Naive thymus-derived CD8-positive, alpha-beta T cell (primary cell): ENCODE data around the gene C11orf54. TPM values are rescaled to one million over a fixed set of nuclear protein-coding genes. Genes with fewer than 3 reads are reported as not detected.
"Not testable (repeated sequence)": the region's sequence is repeated elsewhere in the genome, so short reads cannot be mapped to it uniquely, and the experiment has no call there.

Experiments
- ATAC-seq, 2 donors: fragments of 150-1000 bp; cut with Tn5 transposase in 1 of 2; sonication (Bioruptor Pico), chemical (Tn5 transposase) in 1 of 2; 1 replicate in 1 of 2; 2 replicates in 1 of 2; pipeline ENCODE4 v1.10.0; 2021; ENCODE audit warnings: mild to moderate bottlenecking in 2 of 2, moderate library complexity in 2 of 2
- POLR2A ChIA-PET: fragments of 350-600 bp; sonication (Branson Sonifier 250); formaldehyde crosslinking; loops from one replicate; lab custom pipeline; 2021; ENCODE audit warnings: antibody characterized with exemption; lab: Charles Lee
- DNase-seq, 10 donors: peaks; one replicate each; pipeline versions ENCODE4 v3.0.0 to v3.0.0-alpha.2; 2020 to 2022
- H3K27ac Mint-ChIP-seq, 10 donors: one replicate each; pipeline ENCODE4 v1.8.0; 2020 to 2022; ENCODE audit warnings: mild to moderate bottlenecking in 10 of 10, mixed read lengths in 10 of 10, moderate library complexity in 4 of 10, inconsistent platforms in 1 of 10
- H3K27me3 Mint-ChIP-seq, 5 donors: one replicate each; pipeline ENCODE4 v1.8.0; 2021 to 2022; ENCODE audit warnings: mixed read lengths in 5 of 5
- H3K36me3 Mint-ChIP-seq, 3 donors: one replicate each; pipeline ENCODE4 v1.8.0; 2020 to 2022; ENCODE audit warnings: mixed read lengths in 3 of 3, mild to moderate bottlenecking in 2 of 3, inconsistent platforms in 1 of 3
- H3K4me1 Mint-ChIP-seq, 4 donors: one replicate each; pipeline ENCODE4 v1.8.0; 2021 to 2022; ENCODE audit warnings: mixed read lengths in 4 of 4
- H3K4me3 Mint-ChIP-seq, 10 donors: one replicate each; pipeline ENCODE4 v1.8.0; 2020 to 2022; ENCODE audit warnings: mild to moderate bottlenecking in 10 of 10, mixed read lengths in 10 of 10, moderate library complexity in 6 of 10, inconsistent platforms in 1 of 10
- H3K9me3 Mint-ChIP-seq, 9 donors: one replicate each; pipeline ENCODE4 v1.8.0; 2020 to 2022; ENCODE audit warnings: mixed read lengths in 9 of 9, mild to moderate bottlenecking in 3 of 9, inconsistent platforms in 1 of 9, moderate library complexity in 1 of 9
- polyA plus RNA-seq, 3 donors: library from polyadenylated mRNA; unstranded; fragments of 300-500 nt; fragmentation: Illumina TruSeq; gene quantifications; one replicate each; pipeline ENCODE4 v1.2.3, GENCODE V29; 2021
- total RNA-seq, 8 experiments: library from RNA in 2 of 8; stranded (reverse) in 2 of 8; gene quantifications; one replicate each; pipeline ENCODE4 v1.2.3 and lab custom pipeline; 2021 to 2026

Gene C11orf54
- total and polyA plus RNA-seq, 5 experiments from 2014 or later: 18.7 to 49.2 (median 21.6) TPM

DNA sequence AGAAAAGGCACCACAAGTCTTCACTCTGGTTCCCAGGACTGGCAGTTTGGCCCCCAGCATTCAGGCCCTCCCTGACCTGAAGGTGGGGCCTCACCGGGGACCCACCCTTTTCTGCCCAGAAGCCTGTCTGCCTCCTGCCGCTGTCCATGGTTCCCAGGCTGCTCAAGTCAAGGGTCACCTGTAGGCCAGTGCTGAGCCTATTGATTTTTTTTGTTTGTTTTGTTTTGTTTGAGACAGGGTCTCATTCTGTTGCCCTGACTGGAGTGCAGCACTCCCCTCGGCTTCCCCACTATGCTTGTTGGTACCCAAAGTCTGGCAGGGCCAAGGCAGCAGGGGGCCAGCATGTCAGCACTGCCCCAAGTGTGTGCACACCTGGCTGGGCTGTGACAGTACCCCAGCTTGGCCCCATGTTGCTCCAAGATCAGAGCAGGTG lies 31.6 kb downstream of the C11orf54 start:
- POLR2A ChIA-PET: interaction anchor here (0.5 to 1.1 kb wide), 2 partner anchors 32 to 1334 kb away, joined by 3 to 4 read pairs; partner anchors contain the start of genes C11orf54 and TAF1D
- H3K27me3 Mint-ChIP-seq: no peaks in the 10 kb centered on the region
- H3K27ac Mint-ChIP-seq: no peak overlapping the region
- no peak for DNase-seq
- peaks cover 0 to 4% (median 0%) of the 10 kb centered on the region in 3 donors for H3K36me3 Mint-ChIP-seq
- H3K4me1 Mint-ChIP-seq: no peaks in the 10 kb centered on the region
- no peak for ATAC-seq
- H3K4me3 Mint-ChIP-seq: no peak overlapping the region
- H3K9me3 Mint-ChIP-seq: peaks cover 0 to under 1% (median 0%) of the 10 kb centered on the region in 9 donors

DNA sequence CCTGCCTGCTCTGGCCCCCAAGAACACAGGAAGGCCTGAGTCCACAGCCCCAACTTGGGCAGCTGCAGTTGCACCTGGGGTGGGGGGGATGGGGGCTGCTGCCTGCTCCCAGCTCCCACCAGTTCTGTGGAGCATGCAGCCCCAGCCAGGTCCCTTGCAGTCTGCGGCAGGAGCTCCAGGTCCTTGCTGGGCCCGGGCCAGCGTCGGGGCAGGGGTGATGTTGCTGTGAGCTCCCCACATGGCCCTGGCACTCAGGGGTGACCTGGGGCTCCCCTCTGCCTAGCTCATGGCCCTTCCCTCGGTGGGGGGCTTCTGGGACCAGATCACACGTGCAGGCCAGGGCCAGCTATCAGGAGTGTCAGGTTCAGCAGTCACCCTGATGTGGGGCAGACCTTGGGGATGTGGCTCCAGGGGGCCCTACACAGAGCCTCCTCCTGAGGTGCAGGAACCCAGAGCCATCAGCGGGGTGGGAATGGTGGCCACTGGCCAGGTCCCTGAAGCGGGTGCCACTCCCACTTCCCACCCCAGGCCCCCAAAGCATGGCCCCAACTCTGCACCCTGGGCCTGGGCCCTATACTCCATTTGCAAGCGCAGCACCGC lies 32.2 kb downstream of the C11orf54 start:
- no peak overlapping the region for H3K4me3 Mint-ChIP-seq
- H3K36me3 Mint-ChIP-seq: peaks cover 0 to 4% (median 0%) of the 10 kb centered on the region in 3 donors
- no peaks in the 10 kb centered on the region for H3K9me3 Mint-ChIP-seq
- DNase-seq (no peak), ATAC-seq (no peak)
- H3K27me3 Mint-ChIP-seq: no peaks in the 10 kb centered on the region
- no peak overlapping the region for H3K27ac Mint-ChIP-seq
- POLR2A ChIA-PET: interaction anchor here (1.1 kb wide), 1 partner anchor 33 kb away, joined by 4 read pairs; the partner anchor contains the start of genes C11orf54 and TAF1D
- no peaks in the 10 kb centered on the region for H3K4me1 Mint-ChIP-seq

DNA sequence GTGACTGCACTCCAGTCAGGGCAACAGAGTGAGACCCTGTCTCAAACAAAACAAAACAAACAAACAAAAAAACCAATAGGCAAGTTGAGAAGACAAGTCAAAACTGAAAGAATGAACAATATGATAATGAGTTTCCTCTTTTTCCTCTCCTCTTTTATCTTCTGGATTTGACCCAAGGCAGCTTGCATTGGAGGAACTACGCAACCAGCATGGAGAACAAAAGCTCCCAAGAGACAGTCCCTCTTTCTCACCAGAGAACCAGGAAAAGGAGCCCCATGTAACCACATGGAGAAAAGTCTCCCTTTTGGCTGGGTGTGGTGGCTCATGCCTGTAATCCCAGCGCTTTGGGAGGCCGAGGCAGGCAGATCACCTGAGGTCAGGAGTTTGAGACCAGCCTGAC lies 33.1 kb downstream of the C11orf54 start:
- ATAC-seq, POLR2A ChIA-PET, H3K4me3 Mint-ChIP-seq, H3K27ac Mint-ChIP-seq, H3K4me1 Mint-ChIP-seq, DNase-seq, H3K9me3 Mint-ChIP-seq, H3K27me3 Mint-ChIP-seq, H3K36me3 Mint-ChIP-seq: not testable (repeated sequence)

DNA sequence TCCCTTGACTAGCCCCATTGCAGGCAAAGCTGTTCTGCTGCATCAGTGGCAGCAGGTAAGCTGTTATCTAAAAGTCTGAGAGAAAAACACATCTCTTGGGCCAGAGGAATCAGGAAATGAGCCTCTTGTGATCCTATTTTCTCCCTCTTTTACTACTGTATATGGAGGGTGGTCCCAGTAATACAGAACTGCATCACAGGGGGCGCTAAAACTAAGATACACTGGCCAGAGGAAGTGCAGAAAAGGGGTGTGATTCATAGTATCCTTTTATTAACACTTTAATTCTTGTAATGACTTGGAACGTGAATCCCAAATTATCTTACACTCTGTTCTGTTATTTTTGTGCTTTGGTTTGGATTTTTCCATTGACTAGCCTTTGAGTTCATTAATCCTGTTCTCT lies 33.8 kb downstream of the C11orf54 start:
- POLR2A ChIA-PET: no interaction called here
- H3K9me3 Mint-ChIP-seq: no peaks in the 10 kb centered on the region
- H3K27ac Mint-ChIP-seq: no peak overlapping the region
- ATAC-seq (no peak), DNase-seq (no peak)
- no peak overlapping the region for H3K4me3 Mint-ChIP-seq
- no peaks in the 10 kb centered on the region for H3K4me1 Mint-ChIP-seq
- peaks cover 0 to 7% (median 0%) of the 10 kb centered on the region in 3 donors for H3K36me3 Mint-ChIP-seq
- no peaks in the 10 kb centered on the region for H3K27me3 Mint-ChIP-seq

DNA sequence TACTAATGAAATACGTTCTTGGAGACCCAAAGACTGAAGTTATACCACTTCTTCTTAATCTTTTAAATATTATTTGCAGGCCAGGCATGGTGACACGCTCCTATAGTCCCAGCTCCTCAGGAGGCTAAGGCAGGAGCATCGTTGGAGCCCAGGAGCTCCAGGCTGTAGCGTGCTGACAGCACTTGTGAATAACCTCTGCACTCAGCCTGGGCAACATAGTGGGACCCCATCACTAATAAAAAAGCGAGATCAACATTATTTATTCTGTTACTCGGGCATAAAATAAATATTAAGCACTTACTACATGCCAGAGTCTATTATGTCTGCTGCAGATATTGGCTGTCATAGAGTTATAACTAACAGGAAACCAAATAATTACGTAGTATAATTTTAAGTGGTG lies 41.9 kb downstream of the C11orf54 start:
- H3K36me3 Mint-ChIP-seq: peaks cover 5 to 27% (median 7%) of the 10 kb centered on the region in 3 donors
- no peak for DNase-seq
- peak overlapping the region in 8 of 10 donors; percentile 90 to 99 (median 96) for H3K27ac Mint-ChIP-seq
- H3K27me3 Mint-ChIP-seq: no peaks in the 10 kb centered on the region
- peaks cover 19 to 48% (median 40%) of the 10 kb centered on the region in 4 donors for H3K4me1 Mint-ChIP-seq
- peak overlapping the region; percentile 85 to 100 (median 99) for H3K4me3 Mint-ChIP-seq
- H3K9me3 Mint-ChIP-seq: no peaks in the 10 kb centered on the region
- ATAC-seq: peak in 1 of 2 donors; percentile 2
- POLR2A ChIA-PET: interaction anchor here (0.8 to 5.7 kb wide), 4 partner anchors 25 to 1307 kb away, joined by 3 to 118 read pairs (median 3); partner anchors contain the start of genes ANKRD49, C11orf54, ENDOD1 and TAF1D

DNA sequence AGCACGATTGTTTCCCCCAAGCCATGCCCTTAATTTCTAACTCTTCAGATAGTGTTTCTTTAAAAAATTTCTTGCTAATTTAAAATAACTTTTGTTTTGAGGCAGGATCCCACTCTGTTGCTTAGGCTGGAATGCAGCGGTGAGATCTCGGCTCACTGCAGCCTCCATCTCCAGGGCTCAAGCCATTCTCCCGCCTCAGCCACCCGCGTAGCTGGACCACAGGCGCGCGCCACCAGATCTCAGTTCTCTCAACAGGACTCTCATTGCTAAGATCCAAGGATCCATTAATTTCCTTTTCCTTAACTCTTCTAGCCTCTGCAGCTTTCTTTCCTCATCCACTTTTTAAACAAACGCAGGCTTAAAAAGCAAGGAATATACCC lies 42.3 kb downstream of the C11orf54 start:
- Mint-ChIP-seq H3K27me3 (no peaks in the 10 kb centered on the region), H3K4me1 (peaks cover 20 to 50% (median 41%) of the 10 kb centered on the region in 4 donors), H3K27ac (peak overlapping the region; percentile 90 to 99 (median 96)), H3K4me3 (peak overlapping the region; percentile 85 to 100 (median 99)), H3K9me3 (no peaks in the 10 kb centered on the region), H3K36me3 (peaks cover 5 to 30% (median 7%) of the 10 kb centered on the region in 3 donors)
- ATAC-seq (peak; percentile 15 to 29), DNase-seq (no peak)
- POLR2A ChIA-PET: interaction anchor here (0.6 to 5.7 kb wide), 13 partner anchors 18 to 1306 kb away, joined by 3 to 118 read pairs (median 3); partner anchors contain the start of genes ANKRD49, C11orf54, ENDOD1 and TAF1D

DNA sequence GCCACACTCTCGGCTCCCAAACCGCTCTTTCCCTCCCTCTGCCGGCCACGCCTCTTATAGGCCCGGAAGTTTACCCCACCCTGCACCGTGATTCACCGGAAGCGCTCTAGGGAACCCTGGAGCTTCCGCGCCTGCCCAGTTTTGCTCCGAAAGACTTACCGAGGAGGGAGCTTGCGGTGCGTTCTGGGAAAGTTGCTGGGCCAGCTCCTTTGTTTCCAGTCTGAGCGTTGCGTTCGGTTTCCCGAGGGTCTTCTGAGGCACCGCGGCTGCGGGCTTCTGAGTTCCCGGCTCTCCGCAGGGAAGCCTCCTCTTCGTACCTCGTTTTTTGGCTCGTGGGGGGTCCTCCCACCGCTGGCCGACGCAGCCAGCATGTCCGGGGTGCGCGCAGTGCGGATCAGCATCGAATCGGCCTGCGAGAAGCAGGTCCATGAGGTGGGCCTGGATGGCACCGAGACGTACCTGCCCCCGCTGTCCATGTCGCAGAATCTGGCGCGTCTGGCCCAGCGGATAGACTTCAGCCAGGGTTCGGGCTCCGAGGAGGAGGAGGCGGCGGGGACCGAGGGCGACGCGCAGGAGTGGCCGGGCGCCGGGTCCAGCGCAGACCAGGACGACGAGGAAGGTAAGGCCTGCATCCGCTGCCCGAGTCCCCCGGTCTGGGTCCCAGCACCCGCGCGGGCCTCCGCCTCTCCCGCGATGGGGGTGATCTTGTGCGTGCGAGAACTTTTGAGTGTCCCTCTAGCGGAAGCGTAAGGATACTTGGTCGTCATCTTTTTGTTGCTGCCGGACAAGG lies 42.9 kb downstream of the C11orf54 start, which contains the start of gene MED17:
TSS of gene MED17 (plus strand) at position 138 of the 790 bp plus-strand sequence. CDS start at position 370, 232 bp downstream.
- DNase-seq: peak; percentile 72 to 92 (median 84)
- Mint-ChIP-seq H3K27me3 (no peaks in the 10 kb centered on the region), H3K4me3 (peak within 1 kb of the TSS; percentile 85 to 100 (median 99)), H3K9me3 (no peaks in the 10 kb centered on the region), H3K4me1 (peaks cover 21 to 52% (median 42%) of the 10 kb centered on the region in 4 donors), H3K27ac (peak within 1 kb of the TSS; percentile 90 to 99 (median 96)), H3K36me3 (peaks cover 5 to 34% (median 7%) of the 10 kb centered on the region in 3 donors)
- POLR2A ChIA-PET: interaction anchor here (0.6 to 5.7 kb wide), 12 partner anchors 19 to 1306 kb away, joined by 3 to 118 read pairs (median 3); partner anchors contain the start of genes ANKRD49, C11orf54, ENDOD1 and TAF1D
- peak; percentile 95 for ATAC-seq

DNA sequence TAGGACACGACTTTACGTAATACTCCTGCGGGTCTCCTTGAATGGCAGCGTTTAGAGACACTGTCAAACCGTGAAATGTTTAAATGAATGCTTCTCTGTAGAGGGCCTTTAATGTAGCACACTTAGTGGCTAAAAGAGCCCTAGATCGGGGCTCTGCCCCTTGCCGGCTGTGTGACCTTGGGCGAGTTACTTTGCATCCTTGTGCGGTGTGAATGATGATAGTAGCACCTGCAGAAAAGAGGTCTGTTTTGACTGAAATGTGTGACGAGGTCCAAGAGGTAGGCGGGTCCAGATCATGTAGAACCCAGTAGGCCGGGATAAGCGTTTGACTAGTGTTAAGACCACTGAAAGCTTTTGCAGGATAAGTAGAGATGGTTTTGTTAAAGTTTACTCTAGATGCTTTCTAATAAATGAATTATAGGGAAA lies 43.5 kb downstream of the C11orf54 start:
- no peaks in the 10 kb centered on the region for H3K9me3 Mint-ChIP-seq
- H3K4me3 Mint-ChIP-seq: peak overlapping the region; percentile 85 to 100 (median 99)
- POLR2A ChIA-PET: interaction anchor here (5.7 kb wide), 1 partner anchor 45 kb away, joined by 118 read pairs; the partner anchor contains the start of genes C11orf54 and TAF1D
- ATAC-seq (no peak), DNase-seq (no peak)
- no peaks in the 10 kb centered on the region for H3K27me3 Mint-ChIP-seq
- peaks cover 21 to 53% (median 42%) of the 10 kb centered on the region in 4 donors for H3K4me1 Mint-ChIP-seq
- peaks cover 2 to 40% (median 7%) of the 10 kb centered on the region in 3 donors for H3K36me3 Mint-ChIP-seq
- H3K27ac Mint-ChIP-seq: peak overlapping the region; percentile 90 to 99 (median 96)

DNA sequence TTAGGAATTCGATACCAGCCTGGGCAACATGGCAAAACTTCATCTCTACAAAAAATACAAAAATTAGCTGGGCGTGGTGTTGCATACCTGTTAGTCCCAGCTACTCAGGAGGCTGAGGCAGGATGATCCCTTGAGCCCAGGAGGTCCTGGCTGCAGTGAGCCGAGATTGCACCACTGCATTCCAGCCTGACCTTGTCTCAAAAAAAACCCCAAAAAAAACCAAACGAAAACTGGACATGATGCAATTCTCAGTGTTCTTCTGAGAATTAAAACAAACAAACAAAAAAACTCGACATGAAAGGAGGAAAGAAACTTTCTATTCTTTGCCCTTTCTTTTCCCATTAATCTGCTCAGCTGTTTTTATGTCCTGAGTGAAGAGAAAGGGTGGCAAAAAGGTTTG lies 50.0 kb downstream of the C11orf54 start:
- no peak overlapping the region for H3K27ac Mint-ChIP-seq
- peaks cover 7 to 92% (median 24%) of the 10 kb centered on the region in 3 donors for H3K36me3 Mint-ChIP-seq
- no peaks in the 10 kb centered on the region for H3K27me3 Mint-ChIP-seq
- POLR2A ChIA-PET: no interaction called here
- DNase-seq (no peak), ATAC-seq (no peak)
- H3K9me3 Mint-ChIP-seq: no peaks in the 10 kb centered on the region
- peaks cover 13 to 33% (median 24%) of the 10 kb centered on the region in 4 donors for H3K4me1 Mint-ChIP-seq
- H3K4me3 Mint-ChIP-seq: no peak overlapping the region

DNA sequence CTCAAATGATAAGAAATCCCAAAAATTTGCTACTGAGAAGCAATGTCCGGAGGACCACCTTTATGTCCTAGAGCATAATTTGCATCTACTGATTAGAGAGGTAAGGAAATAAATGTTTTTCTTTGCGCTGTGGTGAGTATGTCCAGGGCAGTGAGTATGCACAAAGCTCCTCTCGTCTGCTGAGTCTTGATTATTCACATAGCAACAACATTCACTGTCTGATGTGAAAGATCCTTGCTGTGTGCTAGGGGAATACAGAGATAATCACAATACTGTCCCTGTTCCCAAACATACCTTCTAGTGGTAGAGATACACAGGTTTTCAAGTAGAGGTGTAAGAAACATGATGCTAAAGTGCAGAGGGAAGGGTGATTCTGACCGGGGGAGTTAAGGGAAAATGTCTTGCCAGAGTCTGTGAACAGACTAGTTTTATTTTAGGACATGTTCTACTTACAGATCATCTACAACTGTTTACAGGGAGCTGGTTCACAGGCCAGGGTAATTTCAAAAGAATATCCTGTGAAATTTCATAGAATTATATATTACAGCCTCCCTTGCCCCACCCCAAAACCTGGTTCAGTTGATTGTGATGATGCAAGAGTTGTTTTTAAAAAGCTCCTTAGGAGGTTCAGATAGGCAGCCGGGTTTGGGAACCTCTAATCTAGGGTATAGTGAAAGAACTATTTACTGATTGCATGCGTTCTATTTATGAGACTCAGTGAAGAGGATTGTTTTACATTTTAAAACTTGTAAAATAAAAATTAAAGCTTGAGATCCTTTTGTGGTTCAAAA lies 55.2 kb downstream of the C11orf54 start:
- H3K9me3 Mint-ChIP-seq: no peaks in the 10 kb centered on the region
- H3K27me3 Mint-ChIP-seq: no peaks in the 10 kb centered on the region
- DNase-seq: no peak
- POLR2A ChIA-PET: no interaction called here
- peaks cover 4 to 84% (median 30%) of the 10 kb centered on the region in 3 donors for H3K36me3 Mint-ChIP-seq
- ATAC-seq: no peak
- H3K27ac Mint-ChIP-seq: peak overlapping the region in 3 of 10 donors; percentile 22 to 61 (median 43)
- H3K4me1 Mint-ChIP-seq: peaks cover 4 to 12% (median 8%) of the 10 kb centered on the region in 4 donors
- no peak overlapping the region for H3K4me3 Mint-ChIP-seq

DNA sequence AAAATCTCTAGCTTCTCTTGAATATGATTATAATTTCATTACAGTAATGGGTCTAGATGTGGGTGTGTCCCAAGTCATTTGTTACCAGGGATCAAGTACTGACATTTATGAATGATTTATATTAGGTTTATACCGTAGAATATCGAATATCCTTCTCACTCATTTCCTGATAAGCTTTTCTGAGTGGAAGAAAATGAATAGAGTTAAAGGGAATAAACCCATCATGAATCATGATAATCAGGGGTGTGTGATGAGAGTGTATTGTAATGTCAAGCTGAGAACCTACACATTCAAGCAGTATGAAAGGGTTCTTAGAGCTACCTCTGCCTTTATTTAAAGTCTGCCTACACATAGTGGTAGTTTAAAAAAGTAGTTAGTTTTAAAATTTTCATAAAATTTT lies 59.9 kb downstream of the C11orf54 start:
- H3K27me3 Mint-ChIP-seq: no peaks in the 10 kb centered on the region
- H3K4me3 Mint-ChIP-seq: no peak overlapping the region
- H3K9me3 Mint-ChIP-seq: no peaks in the 10 kb centered on the region
- no peak for ATAC-seq
- no peak for DNase-seq
- H3K36me3 Mint-ChIP-seq: peaks cover 3 to 85% (median 18%) of the 10 kb centered on the region in 3 donors
- H3K4me1 Mint-ChIP-seq: peaks cover 4 to 7% (median 6%) of the 10 kb centered on the region in 4 donors
- POLR2A ChIA-PET: interaction anchor here (0.5 kb wide), 1 partner anchor 17 kb away, joined by 7 read pairs; no protein-coding TSS in a partner anchor
- H3K27ac Mint-ChIP-seq: peak overlapping the region in 5 of 10 donors; percentile 7 to 69 (median 21)
